DND-41 (cell line): ENCODE measurements around the gene ARHGAP22.

Experiments used
- CTCF ChIP-seq: IDR thresholded peaks from 2 replicates; pipeline ENCODE4 v1.5.1; 2012; ENCODE audit warnings: borderline replicate concordance, low read length, moderate library complexity, mild to moderate bottlenecking; ENCODE audit not compliant: poor library complexity, severe bottlenecking; ENCODE audit errors: extremely low read depth
- EZH2 ChIP-seq: IDR thresholded peaks from 3 replicates; pipeline ENCODE4 v1.6.1; 2012; ENCODE audit warnings: borderline replicate concordance, low read depth, mild to moderate bottlenecking, moderate library complexity, low read length, inconsistent platforms; ENCODE audit not compliant: severe bottlenecking

GRCh38 chr10:48451969-48452878 is 152.6 kb downstream of the ARHGAP22 start:
- TF ChIP-seq CTCF = no peak
- TF ChIP-seq EZH2 = no peak
